Measurements from ENCODE around the gene PGLYRP1.

The PGLYRP1 gene, protein sequence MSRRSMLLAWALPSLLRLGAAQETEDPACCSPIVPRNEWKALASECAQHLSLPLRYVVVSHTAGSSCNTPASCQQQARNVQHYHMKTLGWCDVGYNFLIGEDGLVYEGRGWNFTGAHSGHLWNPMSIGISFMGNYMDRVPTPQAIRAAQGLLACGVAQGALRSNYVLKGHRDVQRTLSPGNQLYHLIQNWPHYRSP

DNA sequence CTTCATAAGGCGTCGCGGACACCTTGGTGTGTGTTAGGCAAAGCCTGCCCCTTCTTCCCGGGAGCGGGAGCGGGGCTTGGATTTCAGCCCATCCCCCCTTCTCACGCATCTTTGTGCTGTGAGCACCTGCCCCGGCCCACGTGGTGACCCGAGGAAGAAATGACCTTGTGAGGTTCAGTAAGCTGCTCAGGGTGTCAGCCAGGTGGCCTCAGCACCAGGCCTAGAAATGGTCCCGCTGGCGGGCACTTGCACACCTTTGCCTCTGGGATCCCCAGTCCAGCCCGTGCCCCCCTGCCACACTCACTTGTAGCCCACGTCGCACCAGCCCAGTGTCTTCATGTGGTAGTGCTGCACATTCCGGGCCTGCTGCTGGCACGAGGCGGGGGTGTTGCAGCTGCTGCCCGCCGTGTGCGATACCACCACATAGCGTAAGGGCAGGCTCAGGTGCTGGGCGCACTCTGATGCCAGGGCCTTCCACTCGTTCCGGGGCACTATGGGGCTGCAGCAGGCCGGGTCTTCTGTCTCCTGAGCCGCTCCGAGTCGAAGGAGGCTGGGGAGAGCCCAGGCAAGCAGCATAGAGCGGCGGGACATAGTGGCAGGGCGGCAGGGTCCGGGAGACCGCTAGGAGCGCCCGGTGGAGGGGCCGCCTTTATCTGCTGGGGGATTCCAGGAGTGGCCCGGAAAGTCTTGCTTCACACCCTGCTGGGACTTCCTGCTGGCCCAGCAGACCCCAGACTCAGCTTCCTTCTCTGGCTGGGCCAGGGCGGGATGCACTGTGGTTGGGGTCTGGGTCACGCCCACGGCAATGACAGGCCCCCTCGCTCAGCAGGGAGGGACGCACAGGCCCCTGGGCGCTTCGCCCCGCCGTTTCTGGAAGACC lies at the start of gene PGLYRP1:
Gene PGLYRP1 (minus strand): TSS at position 623 of the 880 bp plus-strand sequence. CDS start 32 bp downstream, at position 591.
- no peak for DNase-seq (ENCODE audit: low read depth)

DNA sequence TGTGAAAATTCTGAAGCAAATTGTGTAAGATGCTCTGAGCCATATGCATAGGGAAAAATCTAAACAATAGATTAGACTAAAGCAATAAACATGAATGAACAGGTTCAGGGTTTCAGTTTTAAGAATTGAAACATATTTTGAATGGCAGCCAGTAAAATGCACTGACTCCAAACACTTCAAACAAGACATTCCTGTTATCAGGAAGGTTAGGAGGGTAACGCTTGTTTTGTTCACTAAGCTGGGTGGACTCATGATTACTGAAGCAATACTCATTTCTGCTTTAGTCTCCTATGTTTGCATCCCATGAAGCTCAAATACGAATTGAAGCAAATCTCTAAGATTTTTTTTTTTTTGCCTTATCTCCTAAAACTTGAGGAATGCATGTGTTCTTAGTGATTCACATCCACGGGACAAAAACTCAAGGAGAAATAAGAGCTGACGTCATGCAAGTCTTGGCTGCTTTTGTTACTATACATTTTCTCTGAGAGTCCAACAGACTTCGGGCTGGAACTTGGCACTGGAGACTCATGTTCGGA lies 47.0 kb upstream of the PGLYRP1 start:
- DNase-seq (ENCODE audit: low read depth), result no peak

DNA sequence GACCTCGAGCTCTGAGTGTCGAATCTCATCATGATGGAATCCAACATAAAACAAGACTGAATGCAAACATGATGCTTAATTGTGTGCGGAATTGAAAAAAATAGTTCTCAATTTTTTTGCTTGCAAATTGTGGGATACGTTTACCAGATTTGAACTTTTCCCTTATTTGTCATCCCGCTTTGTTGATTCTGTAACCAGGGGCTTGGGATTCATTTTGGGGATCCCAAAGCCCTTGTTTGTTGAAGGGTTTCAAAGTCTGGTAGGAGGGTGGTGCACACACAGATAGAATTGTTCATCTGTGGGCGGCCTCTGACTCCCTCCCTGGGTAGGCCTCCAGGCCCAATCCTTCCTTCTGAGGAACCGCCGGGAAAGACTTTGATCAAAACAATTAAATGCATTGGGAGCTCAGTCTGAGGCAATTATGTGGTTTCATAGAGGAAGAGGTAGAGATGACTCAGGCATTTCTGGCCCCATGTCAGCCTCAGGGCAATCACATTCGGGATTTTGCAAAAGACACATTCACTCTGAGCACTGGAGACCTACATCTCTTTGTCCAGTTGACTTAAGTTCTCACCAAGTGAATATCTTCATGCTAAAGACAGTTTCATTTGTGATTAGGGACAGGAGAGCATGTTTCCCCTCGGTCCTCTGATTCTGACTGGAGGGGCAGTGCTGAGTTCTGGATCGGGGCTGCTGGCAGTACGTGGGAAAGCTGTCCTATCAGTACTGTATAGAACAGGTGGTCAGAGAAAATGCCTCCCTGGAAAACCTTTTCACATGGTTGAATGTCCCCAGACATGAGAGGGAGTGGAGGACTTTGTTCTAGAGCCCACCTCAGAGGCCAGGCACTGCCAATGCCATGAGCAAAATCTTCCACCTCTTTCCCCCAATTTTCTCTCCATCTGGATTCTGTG lies 45.7 kb upstream of the PGLYRP1 start:
- DNase-seq (ENCODE audit: low read depth), result no peak

GRCh38 chr19:46067691-46068090 lies 44.8 kb upstream of the PGLYRP1 start:
- no peak for DNase-seq (ENCODE audit: low read depth)

- no peak for DNase-seq (ENCODE audit: low read depth)
These were observed 43.6 kb upstream of the PGLYRP1 start for GRCh38 chr19:46066471-46066870.

DNA sequence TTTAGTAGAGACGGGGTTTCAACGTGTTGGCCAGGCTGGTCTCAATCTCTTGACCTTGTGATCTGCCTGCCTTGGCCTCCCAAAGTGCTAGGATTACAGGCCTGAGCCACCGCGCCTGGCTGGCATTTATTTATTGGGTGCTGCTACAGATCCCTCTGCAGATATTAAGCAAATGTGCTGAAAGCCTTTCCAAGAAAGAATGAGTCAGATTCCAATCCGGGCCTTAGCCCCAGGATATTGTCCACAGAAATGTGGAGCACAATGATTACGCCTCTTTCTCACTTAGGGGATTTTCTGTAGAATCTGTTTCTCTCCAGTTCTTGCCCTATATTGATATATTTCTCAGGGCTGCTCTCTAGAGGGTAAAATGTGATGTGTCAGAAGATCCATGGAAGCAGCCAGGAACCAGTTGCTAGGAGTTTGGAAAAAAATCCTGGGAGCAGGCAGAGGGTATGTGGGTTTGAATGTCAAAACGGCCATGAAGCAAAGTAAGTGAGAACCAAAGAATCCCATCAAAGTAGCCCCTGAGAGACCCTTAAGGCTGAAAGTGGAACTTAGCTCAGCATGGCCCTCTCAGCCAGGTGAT lies 42.7 kb upstream of the PGLYRP1 start:
- DNase-seq (ENCODE audit: low read depth), result no peak

DNA sequence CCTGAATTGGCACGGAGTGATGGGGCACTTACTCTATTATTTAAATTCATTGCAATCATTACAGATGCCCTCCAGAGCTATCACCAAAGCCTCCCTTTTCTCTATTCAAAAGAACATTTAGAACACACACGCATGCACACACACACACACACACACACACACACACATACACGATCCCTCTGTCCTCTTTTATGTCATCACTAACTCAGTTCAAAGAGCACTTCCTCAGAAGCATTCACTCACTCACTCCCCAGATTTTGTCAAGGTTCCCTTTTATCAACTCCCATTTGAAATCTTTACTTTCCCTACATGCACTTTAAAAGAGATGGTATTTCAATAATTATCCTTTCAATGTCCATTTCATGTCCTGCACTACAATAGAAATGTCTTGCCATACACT lies 40.3 kb upstream of the PGLYRP1 start:
- no peak for DNase-seq (ENCODE audit: low read depth)

- DNase-seq (ENCODE audit: low read depth), result no peak
These were observed 37.2 kb upstream of the PGLYRP1 start for GRCh38 chr19:46060012-46060411.

DNA sequence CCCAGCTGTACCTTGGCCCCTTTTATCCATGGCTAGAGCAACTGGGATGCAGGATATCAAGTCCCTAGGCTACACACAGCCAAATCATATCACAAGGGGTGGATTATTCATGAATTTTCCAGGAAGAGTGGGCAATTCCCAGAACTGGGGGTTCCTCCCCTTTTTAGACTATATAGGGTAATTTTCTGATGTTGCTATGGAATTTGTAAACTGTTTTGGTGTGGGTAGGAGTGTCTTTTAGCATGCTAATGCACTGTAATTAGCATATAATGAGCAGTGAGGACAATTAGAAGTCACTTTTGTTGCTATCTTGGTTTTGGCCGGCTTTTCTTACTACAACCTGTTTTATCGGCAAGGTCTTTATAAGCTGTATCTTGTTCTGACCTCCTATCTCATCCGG lies 35.9 kb upstream of the PGLYRP1 start:
- DNase-seq (ENCODE audit: low read depth), result no peak

- no peak for DNase-seq (ENCODE audit: low read depth)
These were observed 33.7 kb upstream of the PGLYRP1 start for GRCh38 chr19:46056536-46056935.

DNA sequence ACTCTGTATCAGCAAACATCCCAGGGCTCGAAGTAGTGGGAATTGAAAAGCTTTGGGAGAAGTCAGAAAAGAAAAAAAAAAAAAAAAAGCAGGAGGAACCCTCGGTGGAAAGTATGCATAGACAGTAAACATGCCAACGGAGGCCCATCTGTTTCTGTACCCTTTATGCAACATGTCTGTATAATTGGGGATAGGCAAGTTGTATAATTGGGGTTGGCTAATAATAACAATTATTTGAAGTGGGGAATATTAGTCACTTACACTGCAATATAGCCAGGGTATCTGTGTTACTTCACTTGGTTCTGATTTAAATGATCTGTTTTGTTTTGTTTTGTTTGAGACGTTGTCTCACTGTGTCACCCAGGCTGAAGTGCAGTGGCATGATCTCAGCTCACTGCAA lies 30.0 kb upstream of the PGLYRP1 start:
- no peak for DNase-seq (ENCODE audit: low read depth)

- DNase-seq (ENCODE audit: low read depth), result no peak
These were observed 26.7 kb upstream of the PGLYRP1 start for GRCh38 chr19:46049597-46049996.

DNA sequence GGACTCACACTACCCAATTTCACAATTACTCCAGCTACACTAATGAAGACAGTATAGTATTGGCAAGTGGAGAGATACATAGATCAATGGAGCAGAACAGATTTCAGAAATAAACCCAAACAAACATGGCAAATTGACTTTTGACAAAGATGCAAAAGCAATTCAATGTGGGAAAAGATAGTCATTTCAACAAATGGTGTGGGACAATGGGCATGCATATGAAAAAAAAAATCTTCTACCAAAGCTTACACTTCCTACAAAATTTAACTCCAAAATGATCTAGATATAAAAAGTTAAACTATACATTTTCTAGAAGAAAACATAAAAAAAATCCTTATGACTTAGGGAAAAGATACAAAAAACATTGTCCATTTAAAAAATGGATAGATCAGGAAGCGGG lies 20.7 kb upstream of the PGLYRP1 start:
- no peak for DNase-seq (ENCODE audit: low read depth)

- DNase-seq (ENCODE audit: low read depth), result no peak
These were observed 19.5 kb upstream of the PGLYRP1 start for GRCh38 chr19:46042252-46042883.

GRCh38 chr19:46040952-46041500 lies 18.2 kb upstream of the PGLYRP1 start, which contains the start of gene IGFL4:
Gene IGFL4, minus strand, starts transcription at chr19:46041002. Its CDS starts 40 bp downstream, at chr19:46040962.
- no peak for DNase-seq (ENCODE audit: low read depth)

- DNase-seq (ENCODE audit: low read depth), result no peak
These were observed 17.3 kb upstream of the PGLYRP1 start for GRCh38 chr19:46040125-46040524.

DNA sequence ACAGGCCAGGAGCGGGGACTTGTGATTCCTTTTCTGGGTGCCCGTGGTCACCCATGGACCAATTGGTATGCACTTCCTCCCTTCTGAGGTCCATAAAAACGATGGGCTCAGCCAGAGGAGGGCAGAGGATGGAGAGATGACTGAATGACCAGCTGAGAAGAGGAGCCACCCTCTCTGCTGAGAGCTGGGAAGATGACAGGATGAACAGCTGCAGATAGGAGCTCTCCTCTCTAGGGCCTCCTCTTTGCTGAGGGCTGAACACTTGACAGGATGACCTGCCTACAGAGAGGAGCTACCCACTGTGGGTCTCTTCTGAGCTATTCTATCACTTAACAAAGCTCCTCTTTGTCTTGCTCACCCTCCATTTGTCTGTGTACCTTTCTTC lies 13.9 kb upstream of the PGLYRP1 start:
- no peak for DNase-seq (ENCODE audit: low read depth)

DNA sequence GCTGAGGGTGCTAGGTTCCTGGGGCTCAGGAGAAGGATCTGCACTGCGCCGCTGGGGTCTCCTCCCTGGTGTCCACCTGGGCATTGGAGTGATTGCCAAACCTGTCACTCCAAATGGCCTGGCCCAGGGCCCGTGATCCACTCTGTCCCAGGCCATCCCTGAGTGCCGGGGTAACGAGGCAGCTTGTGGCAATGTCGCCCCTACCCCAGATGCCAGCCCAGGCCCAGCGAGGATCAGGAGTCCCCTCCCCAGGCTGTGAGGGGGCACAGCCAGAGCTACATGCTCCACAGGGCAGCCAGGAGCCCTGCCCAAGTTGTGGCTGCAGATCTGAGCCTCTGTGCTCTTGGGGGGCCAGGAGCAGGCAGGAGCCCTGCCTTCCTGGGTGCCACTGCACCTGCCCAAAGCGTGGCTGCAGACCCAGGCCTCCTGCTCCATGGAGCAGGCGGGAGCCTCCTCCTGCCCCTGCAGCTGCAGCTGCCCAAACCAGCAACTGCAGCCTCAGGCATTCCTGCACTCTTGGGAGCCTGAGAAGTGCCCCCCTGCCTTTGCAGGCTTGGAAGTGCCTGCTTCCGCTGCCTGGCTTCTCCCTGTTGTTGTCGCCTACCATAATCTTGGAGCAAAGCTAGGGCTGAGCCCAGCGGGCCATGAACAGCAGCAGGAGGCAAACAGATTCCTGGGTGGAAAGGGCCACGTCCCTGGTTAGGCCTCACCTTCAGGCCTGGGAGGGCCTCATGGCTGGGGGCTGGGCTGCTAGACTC lies 13.3 kb upstream of the PGLYRP1 start:
- no peak for DNase-seq (ENCODE audit: low read depth)

GRCh38 chr19:46035546-46035945 lies 12.7 kb upstream of the PGLYRP1 start:
- no peak for DNase-seq (ENCODE audit: low read depth)

DNA sequence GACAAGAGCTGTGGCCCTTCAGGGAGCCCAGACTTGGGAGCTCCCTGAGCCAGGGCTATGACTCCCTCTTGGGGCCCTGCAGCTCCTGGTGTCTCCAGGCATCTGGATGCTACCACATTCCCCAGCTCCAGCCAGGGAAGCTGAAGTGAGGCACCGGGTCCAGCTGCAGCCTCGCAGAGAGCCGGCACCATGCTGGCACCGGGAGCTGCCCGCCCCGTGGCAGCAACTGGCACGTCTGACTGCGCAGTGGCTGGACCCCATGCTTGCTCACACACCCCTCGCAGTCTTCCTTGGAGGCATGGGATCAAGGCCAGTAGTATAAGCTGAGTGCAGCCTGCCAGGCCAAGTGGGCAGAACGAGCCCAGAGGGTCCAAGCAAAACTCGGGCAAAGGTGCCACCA lies 10.5 kb upstream of the PGLYRP1 start:
- DNase-seq (ENCODE audit: low read depth), result no peak
